ENCODE data around the gene TADA1.
"Not testable (repeated sequence)": the region's sequence is repeated elsewhere in the genome, so short reads cannot be mapped to it uniquely, and the experiment has no call there.

TADA1 gene

DNA sequence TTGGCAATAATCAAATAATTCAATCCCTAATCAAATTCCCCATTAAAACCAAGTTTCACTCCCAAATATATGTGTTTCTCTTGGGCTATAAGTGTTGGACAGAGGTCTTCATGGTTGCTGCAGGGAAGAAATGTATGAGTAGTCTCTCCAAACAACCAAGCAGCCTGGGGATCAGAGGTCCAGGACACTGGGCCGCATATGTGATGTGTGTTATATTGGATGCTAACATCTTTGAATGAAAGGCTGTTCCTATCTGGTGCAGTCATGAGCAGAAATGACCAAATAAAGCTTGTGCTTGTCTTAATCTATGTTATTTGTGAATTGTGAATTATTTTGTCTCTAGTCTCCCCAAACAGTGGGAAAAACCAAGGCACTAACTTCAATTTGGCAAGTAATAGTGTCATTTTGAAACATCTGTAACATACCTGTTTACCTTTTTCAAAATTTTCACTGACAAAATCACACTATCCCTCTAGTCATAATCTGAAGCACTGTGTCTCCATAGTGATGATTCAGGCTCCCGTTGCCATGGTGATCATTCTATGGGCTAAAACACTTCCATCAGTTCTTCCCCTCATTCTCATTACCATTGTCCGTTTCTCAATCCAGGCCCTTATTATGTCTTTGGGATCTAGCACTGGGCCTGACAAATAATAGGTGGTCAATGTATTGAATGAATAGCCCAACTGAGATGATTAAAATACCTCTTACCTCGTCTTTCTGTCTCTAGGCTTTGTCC, 12.5 kb upstream of the TADA1 start:
- DNase-seq: no peak

DNA sequence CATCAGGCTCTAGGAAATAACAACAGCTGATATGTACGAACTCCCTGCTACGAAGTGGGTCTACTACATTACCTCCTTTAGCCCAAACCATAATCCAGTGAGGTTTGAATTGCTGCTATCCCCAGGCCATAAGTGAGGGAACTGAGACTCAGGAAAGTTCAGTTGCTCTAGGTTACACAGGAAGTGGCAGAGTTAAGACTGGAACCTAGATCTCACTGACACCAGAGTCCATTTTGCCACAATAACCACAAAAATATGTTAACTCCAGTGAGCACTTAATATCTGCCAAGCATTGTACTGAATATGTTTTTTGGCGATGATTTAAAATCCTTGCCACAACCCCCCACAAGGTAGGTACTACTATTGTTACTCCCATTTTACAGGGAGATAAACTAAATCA, 8.9 kb upstream of the TADA1 start:
- DNase-seq: peak; percentile 52

DNA sequence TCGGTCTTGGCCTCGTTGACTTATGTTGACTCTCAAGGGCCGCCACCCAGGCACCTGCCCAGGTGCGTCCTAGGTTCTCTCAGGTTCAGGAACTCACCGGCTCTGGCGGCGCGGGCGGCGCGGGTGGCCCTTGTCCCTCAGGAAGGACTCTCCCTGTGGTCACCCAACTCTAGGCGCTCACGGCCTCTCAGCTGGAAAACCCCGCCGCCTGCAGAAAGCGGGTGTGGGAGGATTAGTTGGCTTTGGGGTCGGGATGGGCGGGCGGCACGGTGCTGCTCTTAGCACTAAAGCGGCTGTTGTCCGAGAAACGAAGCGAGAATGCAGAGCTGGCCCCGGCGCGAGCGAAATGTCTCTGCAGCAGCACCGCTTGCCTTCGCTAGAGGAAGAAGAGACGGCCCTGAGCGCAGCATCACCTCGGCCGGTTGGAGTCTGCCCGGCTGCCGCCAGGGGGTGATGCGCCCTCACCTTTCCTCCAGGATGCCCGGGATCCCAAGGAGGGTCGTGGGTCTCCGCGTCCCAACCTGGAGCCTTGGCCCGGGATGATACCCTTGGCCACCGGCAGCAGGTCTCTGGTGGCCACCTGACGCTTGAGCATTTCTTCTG, 8.1 kb upstream of the TADA1 start:
- peak; percentile 73 for DNase-seq

DNA sequence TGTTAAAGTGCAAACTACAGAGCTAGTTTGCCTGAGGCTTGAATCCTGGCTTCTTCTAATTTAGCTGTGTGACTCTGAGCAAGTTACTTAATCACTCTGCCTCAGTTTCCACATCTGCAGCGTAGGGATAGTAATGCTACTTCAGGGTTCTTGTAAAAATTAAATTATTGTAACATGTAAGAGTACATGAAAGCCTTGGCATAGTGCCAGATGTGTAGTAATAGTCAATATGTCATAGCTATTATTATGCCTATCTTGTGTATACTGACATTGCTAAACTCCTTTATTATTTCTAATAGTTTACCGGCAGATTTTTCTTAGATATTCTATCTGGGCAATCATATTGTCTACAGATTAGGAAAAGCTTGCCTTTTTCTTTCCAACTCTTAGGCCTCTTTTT, 6.8 kb upstream of the TADA1 start:
- no peak for DNase-seq

DNA sequence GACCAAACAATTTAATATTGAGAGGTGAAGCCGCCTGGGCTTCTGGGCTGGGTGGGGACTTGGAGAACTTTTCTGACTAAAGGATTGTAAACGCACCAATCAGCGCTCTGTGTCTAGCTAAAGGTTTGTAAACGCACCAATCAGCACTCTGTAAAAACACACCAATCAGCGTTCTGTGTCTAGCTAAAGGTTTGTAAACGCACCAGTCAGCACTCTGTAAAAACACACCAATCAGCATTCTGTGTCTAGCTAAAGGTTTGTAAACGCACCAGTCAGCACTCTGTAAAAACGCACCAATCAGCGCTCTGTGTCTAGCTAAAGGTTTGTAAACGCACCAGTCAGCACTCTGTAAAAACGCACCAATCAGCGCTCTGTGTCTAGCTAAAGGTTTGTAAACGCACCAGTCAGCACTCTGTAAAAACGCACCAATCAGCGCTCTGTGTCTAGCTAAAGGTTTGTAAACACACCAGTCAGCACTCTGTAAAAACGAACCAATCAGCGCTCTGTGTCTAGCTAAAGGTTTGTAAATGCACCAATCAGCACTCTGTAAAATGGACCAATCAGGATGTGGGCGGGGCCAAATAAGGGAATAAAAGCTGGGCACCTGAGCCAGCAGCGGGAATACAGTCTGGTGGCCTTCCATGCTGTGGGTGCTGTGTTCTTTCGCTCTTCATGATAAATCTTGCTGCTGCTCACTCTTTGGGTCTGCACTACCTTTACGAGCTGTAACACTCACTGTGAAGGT, 2.3 kb upstream of the TADA1 start:
- DNase-seq: not testable (repeated sequence)

DNA sequence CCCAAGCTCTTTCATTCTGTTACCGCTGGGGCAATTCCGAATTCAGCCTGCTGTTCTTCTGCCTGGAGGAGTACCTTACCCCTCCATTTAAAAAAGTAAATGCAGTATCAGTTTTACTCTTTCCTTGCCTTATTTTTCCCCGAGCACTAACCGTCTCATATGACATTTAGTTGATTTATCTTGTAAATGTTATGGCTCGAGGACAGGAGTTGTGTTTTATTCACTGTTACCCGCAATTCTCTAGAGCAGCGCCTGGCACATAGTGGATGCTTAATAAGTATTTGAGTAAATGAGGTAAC, 425 bp upstream of the TADA1 start:
- no peak for DNase-seq

DNA sequence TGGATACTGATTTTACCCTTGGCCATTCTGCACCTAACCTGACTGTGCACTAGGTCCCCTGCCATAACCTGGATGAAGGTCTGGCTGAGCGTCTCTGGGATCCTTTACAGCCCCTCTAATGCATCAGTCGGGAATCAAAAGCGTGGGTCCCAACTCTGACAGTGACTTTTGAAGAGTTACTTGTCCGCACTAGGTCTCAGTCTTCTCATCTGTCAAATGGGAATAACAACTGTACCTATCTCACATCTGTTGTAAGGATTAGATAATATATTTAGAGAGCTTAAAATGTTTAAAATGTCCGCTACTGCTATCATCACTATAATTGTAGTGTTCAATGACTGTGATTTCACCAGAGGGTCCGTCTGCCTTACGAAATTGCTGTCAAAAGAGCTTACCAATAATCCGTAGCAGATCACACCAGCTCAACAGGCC, 746 bp downstream of the TADA1 start:
- no peak for DNase-seq

DNA sequence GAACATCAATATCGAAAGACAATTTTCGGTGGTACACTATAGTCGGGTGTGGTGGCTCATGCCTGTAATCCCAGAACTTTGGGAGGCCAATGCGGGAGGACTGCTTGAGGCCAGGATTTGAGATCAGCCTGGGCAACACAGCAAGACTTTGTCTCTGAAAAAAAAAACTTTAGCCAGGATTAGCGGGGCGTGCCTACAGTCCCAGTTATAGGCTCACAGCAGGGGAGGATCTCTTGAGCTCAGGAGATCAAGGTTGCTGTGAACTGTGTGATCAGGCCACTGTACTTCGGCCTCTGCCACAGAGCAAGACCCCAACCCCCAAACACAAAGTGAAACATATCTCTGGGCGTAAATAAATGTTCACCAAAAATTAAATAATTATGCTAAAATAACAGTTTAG, 1.6 kb downstream of the TADA1 start:
- DNase-seq: no peak

DNA sequence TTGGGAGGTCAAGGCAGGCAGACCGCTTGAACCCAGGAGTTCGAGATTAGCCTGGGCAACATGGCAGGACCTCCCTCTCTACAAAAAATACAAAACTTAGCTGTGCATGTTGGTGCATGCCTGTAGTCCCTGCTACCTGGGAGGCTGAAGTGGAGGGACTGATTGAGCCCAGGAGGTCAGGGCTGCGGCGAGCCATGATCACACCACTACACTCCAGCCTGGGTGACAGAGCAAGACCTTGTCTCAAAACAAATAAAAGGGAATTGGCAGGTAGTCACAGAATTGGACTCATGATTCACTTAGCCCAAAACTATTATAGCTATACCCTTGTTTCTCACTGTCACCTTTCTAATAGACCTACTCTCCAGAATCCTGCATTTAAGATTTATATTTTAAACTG, 5.5 kb downstream of the TADA1 start:
- DNase-seq: no peak

DNA sequence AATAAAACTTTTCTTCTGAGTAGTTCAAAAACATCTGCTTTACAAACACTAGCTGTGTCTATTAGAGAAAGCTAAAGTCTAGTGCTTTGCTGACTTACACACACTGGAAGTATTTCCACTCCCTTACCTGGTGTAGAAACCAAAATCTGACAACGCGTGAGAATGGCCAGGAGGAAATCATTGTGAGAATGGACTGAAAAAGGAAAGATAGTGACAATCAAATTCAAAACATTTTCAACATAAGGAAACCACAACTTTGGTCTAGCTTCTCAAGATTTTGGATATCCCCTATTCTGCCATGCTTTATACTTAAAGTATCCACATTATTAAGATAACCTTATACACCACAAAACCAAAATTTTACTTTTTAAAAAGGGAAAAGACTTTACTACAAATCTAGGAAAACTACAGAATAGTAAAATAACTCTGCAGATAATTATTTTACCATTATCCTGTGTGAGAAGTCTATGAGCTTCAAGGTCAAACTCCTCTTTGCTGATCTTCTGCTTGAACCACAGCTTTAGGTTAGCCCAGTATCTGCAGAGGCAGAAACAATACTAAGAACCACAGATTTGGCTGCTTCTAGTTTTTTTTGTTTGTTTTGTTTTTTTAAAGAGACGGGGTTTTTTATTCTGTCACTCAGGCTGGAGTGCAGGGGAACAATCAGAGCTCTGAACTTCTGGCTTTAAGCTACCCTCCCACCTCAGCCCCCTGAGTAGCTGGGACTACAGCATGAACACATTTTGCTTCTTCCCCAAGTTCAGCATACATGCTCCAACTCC, 6.6 kb downstream of the TADA1 start:
- DNase-seq: no peak

DNA sequence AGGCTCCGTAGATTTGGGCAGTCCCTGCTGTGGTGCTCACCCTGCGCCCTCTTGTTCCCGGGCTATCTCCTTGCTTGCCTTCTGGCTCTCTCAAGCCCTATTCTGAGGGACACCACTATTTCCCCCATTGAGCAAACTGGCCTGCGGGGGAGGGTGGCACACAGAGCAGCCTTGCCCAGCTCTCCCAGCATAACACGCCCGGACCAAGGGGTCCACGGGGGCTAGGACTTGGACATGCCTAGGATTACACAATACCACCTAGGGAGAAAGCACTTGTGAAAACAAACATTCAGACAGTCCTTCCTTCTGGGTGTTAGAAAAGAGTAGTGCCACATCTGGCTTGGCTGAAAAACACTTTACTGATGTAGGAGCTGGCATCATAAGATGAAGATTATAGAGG, 7.4 kb downstream of the TADA1 start:
- no peak for DNase-seq

DNA sequence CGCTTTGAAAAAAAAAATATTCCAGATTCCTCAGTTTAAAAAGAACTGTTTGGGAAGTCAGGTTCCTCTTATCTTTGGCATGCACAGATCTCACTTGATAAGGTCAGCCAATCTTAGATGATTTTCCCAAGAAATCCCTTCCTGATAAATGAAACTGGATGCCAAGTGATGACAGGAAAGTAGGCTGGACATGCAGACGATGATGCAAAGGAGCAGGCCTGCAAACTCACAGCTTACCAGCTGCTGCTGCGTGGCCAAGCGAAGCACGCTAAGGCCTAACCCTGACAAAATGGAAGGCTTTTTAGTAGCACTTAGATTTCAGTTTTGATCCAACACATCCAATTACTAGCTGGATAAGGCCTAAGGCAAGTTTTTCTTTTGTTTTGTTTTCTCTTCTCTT, 10.1 kb downstream of the TADA1 start:
- DNase-seq: peak; percentile 13

DNA sequence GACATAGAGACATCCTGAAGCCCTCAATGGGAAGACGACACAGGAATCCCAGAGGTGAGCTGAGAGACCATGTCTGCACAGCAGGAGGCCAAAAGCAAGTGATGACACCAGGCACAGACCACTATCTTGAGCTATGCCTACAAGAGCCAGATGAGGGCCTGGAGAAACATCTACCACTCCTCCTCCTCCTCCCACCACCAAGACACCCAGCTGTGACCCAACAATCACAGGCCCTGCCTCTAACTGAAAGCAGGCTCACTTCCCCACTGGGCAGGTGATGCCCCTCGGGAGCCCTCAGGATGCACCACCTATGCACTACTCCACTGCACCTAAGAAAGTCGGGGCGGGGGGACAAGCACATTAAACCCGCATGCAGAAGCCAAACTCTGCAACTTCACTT, 16.5 kb downstream of the TADA1 start:
- DNase-seq: no peak

DNA sequence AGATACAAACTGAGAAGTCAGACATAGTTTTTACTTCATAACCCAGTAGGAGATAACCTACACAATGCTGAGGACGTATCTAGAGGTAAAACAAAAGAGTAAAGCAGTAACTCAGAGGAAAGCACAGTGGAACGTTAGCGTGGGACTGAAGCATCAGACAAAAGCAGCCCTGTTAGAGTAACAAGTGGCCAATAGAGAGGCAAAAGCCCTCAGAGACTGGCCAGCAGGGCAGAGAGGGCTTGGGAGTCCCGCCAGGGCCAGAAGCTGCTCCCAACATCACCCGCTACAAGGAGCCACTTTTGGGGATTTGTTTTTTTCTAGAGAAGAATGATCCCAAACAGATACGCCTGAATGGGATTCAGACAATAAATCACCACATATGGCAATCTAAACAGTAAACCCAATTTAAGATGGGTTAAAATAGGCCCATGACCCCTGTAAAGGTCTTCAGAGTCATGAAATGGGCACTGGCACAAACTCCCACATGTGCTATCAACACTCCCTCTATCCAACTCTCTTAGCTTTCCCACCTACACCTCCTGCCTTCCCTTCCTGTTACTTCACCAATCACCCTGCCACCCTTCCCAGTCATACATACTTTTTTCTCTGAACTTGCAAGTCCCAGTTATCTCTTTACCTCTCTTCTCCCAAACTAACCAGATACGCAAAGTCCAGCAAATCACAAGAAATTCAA, 17.2 kb downstream of the TADA1 start:
- DNase-seq: no peak

DNA sequence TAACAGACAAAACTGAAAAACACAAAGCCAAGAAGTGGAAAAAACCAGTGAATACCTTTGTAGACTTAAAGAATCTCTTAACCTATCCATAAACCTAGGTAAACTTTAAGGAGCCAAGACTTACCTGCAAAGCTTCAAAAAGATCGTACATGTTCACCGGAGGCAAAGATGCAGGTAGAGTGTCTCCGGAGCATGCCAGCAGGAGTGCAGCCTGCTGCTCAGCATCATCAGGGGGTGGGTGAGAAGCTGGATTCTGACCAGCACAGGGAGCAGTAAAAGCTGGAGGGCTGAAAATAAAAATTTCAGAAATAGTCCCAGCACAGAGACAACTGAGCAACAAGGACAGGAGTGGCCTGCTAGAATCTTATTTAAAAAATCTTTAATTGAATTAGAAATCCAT, 18.1 kb downstream of the TADA1 start:
- no peak for DNase-seq

DNA sequence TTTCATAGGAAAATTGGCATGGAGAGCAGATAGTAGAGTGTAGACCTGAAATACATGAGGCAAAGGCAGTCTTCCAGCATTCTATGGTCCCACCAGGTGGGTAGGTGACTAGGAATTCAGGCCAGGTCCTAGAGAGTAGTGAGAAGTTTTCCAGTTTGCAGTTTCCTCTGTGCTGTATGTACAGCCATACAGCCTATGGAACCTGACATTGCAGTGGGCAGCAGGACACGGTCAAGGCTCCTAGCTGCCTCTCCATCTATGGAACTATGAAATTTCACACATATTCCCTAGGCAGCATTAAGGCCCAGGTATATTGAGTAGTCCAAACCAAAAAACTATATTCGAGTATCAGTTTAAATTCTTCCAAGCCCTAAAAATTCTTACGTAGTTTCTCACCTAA, 20.5 kb downstream of the TADA1 start:
- DNase-seq: no peak

DNA sequence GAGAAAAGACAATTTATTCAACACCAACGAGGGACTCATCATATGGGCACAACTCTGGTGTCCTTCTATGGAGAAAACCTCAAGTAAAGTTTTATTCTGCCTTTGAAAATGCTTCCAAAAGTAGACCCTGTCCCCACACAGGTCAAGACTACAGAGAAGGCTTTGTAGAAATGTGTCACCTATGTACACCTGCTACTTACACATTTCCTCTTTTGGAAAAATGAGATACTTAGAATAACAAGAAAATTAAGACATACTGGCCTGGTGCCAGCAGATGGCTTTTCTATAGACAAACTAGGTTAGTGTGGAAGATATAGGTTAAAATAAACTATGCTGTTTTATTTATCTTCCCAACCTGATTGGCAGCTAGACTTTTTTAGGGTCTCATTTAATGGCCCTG, 23.1 kb downstream of the TADA1 start:
- no peak for DNase-seq

DNA sequence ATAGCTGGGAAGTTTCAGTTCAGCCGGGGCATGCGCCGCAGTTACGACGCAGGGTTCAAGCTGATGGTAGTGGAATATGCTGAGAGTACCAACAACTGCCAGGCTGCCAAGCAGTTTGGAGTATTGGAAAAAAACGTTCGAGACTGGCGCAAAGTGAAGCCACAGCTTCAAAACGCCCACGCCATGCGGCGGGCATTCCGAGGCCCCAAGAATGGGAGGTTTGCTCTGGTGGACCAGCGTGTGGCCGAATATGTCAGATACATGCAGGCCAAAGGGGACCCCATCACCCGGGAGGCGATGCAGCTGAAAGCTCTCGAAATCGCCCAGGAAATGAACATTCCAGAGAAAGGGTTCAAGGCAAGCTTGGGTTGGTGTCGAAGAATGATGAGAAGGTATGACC, 26.9 kb downstream of the TADA1 start:
- DNase-seq: no peak

DNA sequence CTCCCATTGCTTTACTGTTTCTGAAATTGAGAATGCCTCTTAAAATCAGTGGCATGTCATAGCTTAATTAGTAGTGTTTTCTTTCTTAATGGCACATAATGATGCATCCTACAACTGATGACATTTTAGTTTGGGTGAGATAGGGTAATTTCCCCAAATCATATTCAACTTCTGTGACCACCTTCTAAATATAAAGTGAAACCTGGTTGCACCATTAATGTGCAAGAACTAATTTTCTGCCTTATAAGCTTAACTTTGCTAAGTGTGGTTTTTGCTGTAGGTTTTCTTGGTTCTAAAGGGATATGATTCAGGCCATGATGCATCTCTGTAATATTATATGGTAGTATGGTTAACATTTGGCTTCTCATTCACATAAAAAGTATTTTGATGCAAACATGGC, 27.9 kb downstream of the TADA1 start:
- no peak for DNase-seq

DNA sequence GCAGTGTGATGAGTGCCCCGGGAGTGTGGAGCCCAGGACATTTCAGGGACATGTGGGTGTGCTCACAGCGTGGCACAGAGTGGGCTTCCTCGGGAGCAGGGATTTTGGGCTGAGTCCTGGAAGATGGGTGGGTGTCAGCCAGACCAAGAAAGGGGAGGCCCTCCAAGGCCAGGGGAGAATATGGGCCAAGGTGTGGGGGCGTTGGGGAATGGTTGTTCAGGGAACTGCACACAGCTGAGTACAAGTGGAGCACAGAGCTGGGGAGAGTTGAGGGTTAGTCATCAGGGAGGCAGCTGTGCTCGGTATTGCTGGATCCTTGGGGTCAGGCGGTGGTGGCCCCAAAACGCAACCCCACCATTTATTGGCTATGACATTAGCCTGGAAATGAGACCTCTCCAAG, 31.3 kb downstream of the TADA1 start:
- DNase-seq: no peak

DNA sequence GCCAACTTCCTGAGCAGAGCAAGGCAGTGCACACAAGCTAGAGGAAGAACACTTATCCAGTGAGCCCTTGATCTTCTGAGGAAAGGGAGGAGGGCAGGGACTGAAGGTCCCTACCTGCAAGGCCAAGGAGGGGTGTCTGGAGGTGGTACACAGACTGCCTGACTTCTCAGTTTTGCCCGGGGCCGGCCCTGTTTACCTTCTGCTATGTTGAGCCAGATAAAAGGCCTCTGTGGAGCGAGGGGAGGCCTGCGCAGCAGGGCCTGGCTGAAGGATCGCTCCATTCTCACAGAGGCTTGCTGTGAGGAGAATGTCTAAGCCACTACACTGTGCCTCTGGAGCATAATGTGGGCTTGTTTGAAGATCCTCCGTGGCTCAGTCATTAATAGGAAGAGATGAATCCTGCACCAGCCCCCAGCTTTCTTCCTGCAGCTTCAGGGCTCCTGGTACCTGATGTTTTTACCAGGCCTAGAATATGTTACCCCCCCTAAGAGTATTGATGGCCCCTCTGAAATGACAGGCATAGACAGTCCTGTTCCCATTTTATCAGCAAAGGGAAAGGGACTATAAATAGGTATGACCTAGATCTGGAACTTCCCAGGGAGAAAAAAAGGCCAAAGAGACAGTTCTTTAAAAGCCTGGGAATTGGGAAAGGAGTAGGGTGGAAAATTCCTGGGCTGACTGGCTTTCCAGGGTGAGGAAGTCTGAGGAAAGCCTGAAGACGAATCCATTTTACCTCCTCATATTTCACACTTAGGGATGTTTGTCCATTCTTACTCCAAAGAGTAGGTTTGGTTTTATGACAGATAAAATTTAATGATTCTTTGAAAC, 32.1 kb downstream of the TADA1 start:
- DNase-seq: no peak

DNA sequence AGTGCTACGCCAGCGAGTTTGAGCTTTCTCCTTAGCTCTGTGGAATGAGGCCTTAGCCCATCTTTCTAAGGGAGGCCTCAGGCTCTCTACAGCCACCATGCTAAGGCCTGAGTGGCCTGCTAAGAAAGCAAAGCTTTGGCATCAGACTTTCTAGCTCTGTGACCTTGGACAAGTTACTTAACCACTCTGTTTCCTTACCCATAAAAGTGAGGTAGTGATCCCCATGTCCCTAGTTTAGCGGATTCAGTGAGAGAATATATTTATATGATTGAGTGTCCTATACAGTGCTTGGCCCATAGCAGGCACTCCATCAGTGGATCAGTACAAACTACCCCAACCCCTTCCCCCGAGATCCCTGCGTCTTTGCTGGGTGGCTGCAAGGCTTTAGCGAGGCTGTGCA, 32.7 kb downstream of the TADA1 start:
- no peak for DNase-seq

All from hematopoietic multipotent progenitor cell treated with erythropoietin and hydrocortisone succinate and interleukin-3 and kit ligand, for 4 days (in vitro differentiated cells).